Heart right ventricle (tissue), 16 donors: ENCODE measurements around the gene PNO1. TPM values are rescaled to one million over a fixed set of nuclear protein-coding genes. Genes with fewer than 3 reads are reported as not detected.
A peak's percentile ranks its signal among the peaks of the same experiment; 100 is the strongest.

ENCODE experiments used
- ATAC-seq, 8 donors: fragments of 200-7000 bp; cut with Tn5 transposase; one replicate each; pipeline ENCODE4 v1.9.1; 2020; ENCODE audit warnings: mild to moderate bottlenecking in 8 of 8, moderate library complexity in 8 of 8, moderate number of reproducible peaks in 1 of 8
- DNase-seq, 2 donors: peaks; one replicate each; pipeline ENCODE4 v3.0.0-alpha.2; 2020
- H3K27ac ChIP-seq, 10 donors: fragments of 200-600 bp; sonication (generic) in 2 of 10; one replicate each; pipeline versions ENCODE4 v1.5.0 to v1.8.0; 2020 to 2022; ENCODE audit warnings: mild to moderate bottlenecking in 3 of 10
- H3K27me3 ChIP-seq, 7 donors: fragments of 200-600 bp; one replicate each; pipeline ENCODE4 v1.8.0; 2021 to 2022; ENCODE audit warnings: mild to moderate bottlenecking in 2 of 7
- H3K36me3 ChIP-seq, 9 donors: fragments of 200-600 bp; sonication (generic) in 1 of 9; one replicate each; pipeline versions ENCODE4 v1.5.0 to v1.8.0; 2020 to 2022; ENCODE audit warnings: mild to moderate bottlenecking in 2 of 9
- H3K4me1 ChIP-seq, 9 donors: fragments of 200-600 bp; sonication (generic) in 1 of 9; one replicate each; pipeline versions ENCODE4 v1.5.0 to v1.8.0; 2020 to 2022; ENCODE audit warnings: mild to moderate bottlenecking in 4 of 9
- H3K4me3 ChIP-seq, 10 donors: fragments of 200-600 bp; sonication (generic) in 2 of 10; one replicate each; pipeline versions ENCODE4 v1.5.0 to v1.8.0; 2020 to 2022; ENCODE audit warnings: mild to moderate bottlenecking in 7 of 10, moderate library complexity in 2 of 10
- H3K9me3 ChIP-seq, 11 donors: fragments of 200-600 bp in 10 of 11; sonication (generic) in 2 of 11; one replicate each; pipeline versions ENCODE4 v1.5.0 to v1.8.0; 2013 to 2022; ENCODE audit warnings: mild to moderate bottlenecking in 2 of 11, control low read depth in 1 of 11, moderate library complexity in 1 of 11
- WGBS, 2 donors: extraction: QIAGEN DNeasy Blood & Tissue Kit; methylation state at CpG; one replicate each; pipeline ENCODE4 v1.1.7; 2013; ENCODE audit warnings: inconsistent platforms in 1 of 2; 5-methylcytosine and 5-hydroxymethylcytosine counted together
- intact Hi-C, 10 donors: fragments of 100-400 bp; cut with DNase I; formaldehyde crosslinking; loops; one replicate each; pipeline versions ENCODE4 v1.11.1 to v1.14.2; 2022
- polyA plus RNA-seq, 2 donors: library from polyadenylated mRNA; stranded (reverse); fragments of 200-250 nt; gene quantifications; one replicate each; pipeline ENCODE4 v1.2.3, GENCODE V29; 2013
- total RNA-seq, 10 donors: library from RNA; stranded (reverse); fragmentation: NEBNext Ultra II Directional in 3 of 10; extraction: Animal tissue kit (Norgen Biotek cat#: 25700) in 3 of 10; gene quantifications; one replicate each; pipeline versions ENCODE4 v1.2.1 to v1.2.4, GENCODE V29; 2021 to 2023
- TF ChIP-seq, protein P1 (sequence below), 9 donors: fragments of 200-600 bp; sonication (generic) in 2 of 9; IDR thresholded peaks; one replicate each; pipeline versions ENCODE4 v1.5.0 to v1.8.0; 2021 to 2022; ENCODE audit warnings: antibody characterized with exemption in 9 of 9, mild to moderate bottlenecking in 5 of 9, moderate library complexity in 1 of 9
- donor health status: Arrhythmogenic right ventricular cardiomyopathy.
- donor health status: ischemic (EF 13 %, LVEDD 7.1; RV severe dilation, severe dysfunction).
- donor health status: healthy with polysubstance abuse.
- donor health status: DM: no; HTN: yes; CAD: no.
- donor health status: DM: no; HTN: no; CAD: no.
- donor health status: ischemic (EF 25% LVEDD 6.9; RV normal size, moderate dysfunction).
- donor health status: ischemic (EF 25% LVEDD 5.7; RV mildly dilated, moderate dysfunction).
- donor health status: healthy.
- donor health status: DM: yes; HTN: yes; CAD: no.
- donor health status: Ischemic cardiomyopathy.
- donor health status: ischemic (EF 35%, LVEDD 5.7; RV mildly dilated, moderate dysfunction).
- donor health status: nonischemic (EF 11% LVEDD 7.7; RV severe dilation, severe dysfunction).
- donor health status: DM: yes; HTN: yes; CAD: no.
- donor health status: PGD.
- donor health status: ischemic (EF 29% LVEDD 5.4; RV normal size, mild dysfunction).
- donor health status: nonischemic (EF 23%, LVEDD 6.1; RV moderate dilation, normal function).

Gene PNO1
- total and polyA plus RNA-seq, 12 donors: 4.4 to 13.5 (median 8.6) TPM

DNA sequence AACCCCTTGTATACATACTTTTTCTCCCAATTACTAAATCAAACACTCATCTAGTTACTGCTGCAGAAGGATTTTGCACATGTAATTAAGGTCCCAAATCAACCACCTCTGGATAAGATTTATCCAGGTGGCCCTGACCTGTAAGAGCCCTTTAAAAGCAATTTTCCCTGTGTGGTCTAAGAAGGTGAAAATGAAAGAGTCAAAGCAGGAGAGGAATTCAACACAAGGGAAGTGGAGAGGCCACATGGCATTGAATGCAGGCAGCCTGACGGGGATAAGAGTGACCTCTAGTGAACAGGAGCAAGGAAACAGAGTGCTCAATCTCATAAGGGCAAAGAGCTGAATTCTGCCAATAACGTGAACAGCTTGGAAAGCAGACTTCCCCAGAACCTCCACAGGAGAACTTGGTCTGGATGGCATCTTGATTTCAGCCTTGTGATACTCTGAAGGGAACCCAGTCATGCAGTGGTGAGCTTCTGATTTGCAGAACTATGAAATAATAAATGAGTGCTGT, 67.5 kb downstream of the PNO1 start:
- DNase-seq (no peak), ATAC-seq (peak; percentile 28 to 81 (median 72))
- Histone ChIP-seq H3K4me3 (no peak overlapping the region), H3K27ac (peak overlapping the region in 1 of 10 donors; percentile 16), H3K9me3 (peaks cover 0 to 9% (median 0%) of the 10 kb centered on the region in 11 donors), H3K27me3 (no peaks in the 10 kb centered on the region), H3K4me1 (peaks cover 0 to 82% (median 60%) of the 10 kb centered on the region in 9 donors), H3K36me3 (no peaks in the 10 kb centered on the region)
- 9 to 24% methylated on average over 2 of the region's 2 CpGs for WGBS, 2 donors
- intact Hi-C loops: no loop called here
- TF ChIP-seq, protein P1, sequence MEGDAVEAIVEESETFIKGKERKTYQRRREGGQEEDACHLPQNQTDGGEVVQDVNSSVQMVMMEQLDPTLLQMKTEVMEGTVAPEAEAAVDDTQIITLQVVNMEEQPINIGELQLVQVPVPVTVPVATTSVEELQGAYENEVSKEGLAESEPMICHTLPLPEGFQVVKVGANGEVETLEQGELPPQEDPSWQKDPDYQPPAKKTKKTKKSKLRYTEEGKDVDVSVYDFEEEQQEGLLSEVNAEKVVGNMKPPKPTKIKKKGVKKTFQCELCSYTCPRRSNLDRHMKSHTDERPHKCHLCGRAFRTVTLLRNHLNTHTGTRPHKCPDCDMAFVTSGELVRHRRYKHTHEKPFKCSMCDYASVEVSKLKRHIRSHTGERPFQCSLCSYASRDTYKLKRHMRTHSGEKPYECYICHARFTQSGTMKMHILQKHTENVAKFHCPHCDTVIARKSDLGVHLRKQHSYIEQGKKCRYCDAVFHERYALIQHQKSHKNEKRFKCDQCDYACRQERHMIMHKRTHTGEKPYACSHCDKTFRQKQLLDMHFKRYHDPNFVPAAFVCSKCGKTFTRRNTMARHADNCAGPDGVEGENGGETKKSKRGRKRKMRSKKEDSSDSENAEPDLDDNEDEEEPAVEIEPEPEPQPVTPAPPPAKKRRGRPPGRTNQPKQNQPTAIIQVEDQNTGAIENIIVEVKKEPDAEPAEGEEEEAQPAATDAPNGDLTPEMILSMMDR (IDR thresholded peaks at IDR 0.05): peak in 5 of 9 donors; percentile 23 to 43 (median 37)

Other genes starting within 250 kb of the PNO1 start
- 10 to 100 TPM; 11.6 to 22.1 (median 14.5) TPM for gene C1D, start 94.9 kb upstream of the PNO1 start, total RNA-seq
- gene C1D, start 94.9 kb upstream of the PNO1 start, polyA plus RNA-seq: 10 to 100 TPM in 1 of 2 donors, 1 to 10 TPM in 1; 7.4 to 25.2 TPM
- 10 to 100 TPM; 32.5 to 46.1 (median 39.3) TPM for gene PPP3R1, start 94.6 kb downstream of the PNO1 start, total RNA-seq
- 10 to 100 TPM in 1 of 2 donors, 1 to 10 TPM in 1; 8.4 to 13.3 TPM for gene PPP3R1, start 94.6 kb downstream of the PNO1 start, polyA plus RNA-seq
- gene CNRIP1, start 162.1 kb downstream of the PNO1 start, total RNA-seq: 10 to 100 TPM in 2 of 10 donors, 1 to 10 TPM in 8; 4.8 to 13.4 (median 7.9) TPM
- 10 to 100 TPM; 10.5 to 12.8 TPM for gene CNRIP1, start 162.1 kb downstream of the PNO1 start, polyA plus RNA-seq
- gene PLEK, start 207.4 kb downstream of the PNO1 start, total RNA-seq: 10 to 100 TPM in 1 of 10 donors, 1 to 10 TPM in 9; 1.1 to 46.3 (median 2.8) TPM
- gene PLEK, start 207.4 kb downstream of the PNO1 start, polyA plus RNA-seq: 1 to 10 TPM; 1.2 to 3.3 TPM